Caco-2 (cell line): ENCODE results near the gene DCDC2B. TPM values are rescaled to one million over a fixed set of nuclear protein-coding genes. Genes with fewer than 3 reads are reported as not detected.

Source experiments
- BruUV-seq: library from RNA; stranded (reverse); fragments of 400-500 nt; replicated peaks from 2 replicates; lab custom pipeline; 2021; lab: Mats Ljungman, UMichigan
- CTCF ChIA-PET: fragments of 300-600 bp; sonication (Branson Sonifier 250); formaldehyde crosslinking; loops from one replicate; lab custom pipeline; 2022; ENCODE audit warnings: antibody characterized with exemption; lab: Charles Lee
- POLR2A ChIA-PET: fragments of 300-600 bp; sonication (Branson Sonifier 250); formaldehyde crosslinking; loops from one replicate; lab custom pipeline; 2022; ENCODE audit warnings: antibody characterized with exemption; lab: Charles Lee
- DNase-seq, 2 experiments: peaks; one replicate each; pipeline versions ENCODE4 v3.0.0 to v3.0.0-alpha.2; 2020 to 2022
- H3K27me3 ChIP-seq: replicated peaks from 2 replicates; pipeline ENCODE4 v1.6.0; 2011; ENCODE audit warnings: low read length; ENCODE audit not compliant: control insufficient read depth, insufficient read depth
- H3K36me3 ChIP-seq: 2 replicates; pipeline ENCODE4 v1.5.1; 2011; ENCODE audit warnings: low read length; ENCODE audit not compliant: control insufficient read depth, insufficient read depth
- H3K4me1 ChIP-seq: fragments of 250-450 bp; sonication (Bioruptor Pico); 2 replicates; pipeline ENCODE4 v1.5.1; 2020; ENCODE audit warnings: mild to moderate bottlenecking
- H3K4me3 ChIP-seq: 2 replicates; pipeline ENCODE4 v1.5.1; 2011; ENCODE audit warnings: low read depth, mild to moderate bottlenecking, control low read depth, low read length
- H3K9me3 ChIP-seq: fragments of 250-450 bp; sonication (Bioruptor Pico); 2 replicates; pipeline ENCODE4 v1.5.1; 2020; ENCODE audit warnings: mild to moderate bottlenecking, moderate library complexity
- H3K27ac Mint-ChIP-seq: one replicate; pipeline ENCODE4 v1.8.0; 2022; ENCODE audit warnings: mixed read lengths; ENCODE audit not compliant: unreplicated experiment
- H3K27me3 Mint-ChIP-seq: one replicate; pipeline ENCODE4 v1.8.0; 2022; ENCODE audit warnings: mixed read lengths; ENCODE audit not compliant: insufficient read depth, unreplicated experiment
- H3K36me3 Mint-ChIP-seq: one replicate; pipeline ENCODE4 v1.8.0; 2022; ENCODE audit warnings: mild to moderate bottlenecking, mixed read lengths; ENCODE audit not compliant: insufficient read depth, unreplicated experiment
- H3K4me1 Mint-ChIP-seq: one replicate; pipeline ENCODE4 v1.8.0; 2022; ENCODE audit warnings: low read depth, mixed read lengths; ENCODE audit not compliant: unreplicated experiment
- H3K4me3 Mint-ChIP-seq: one replicate; pipeline ENCODE4 v1.8.0; 2022; ENCODE audit warnings: mild to moderate bottlenecking, moderate library complexity, mixed read lengths; ENCODE audit not compliant: unreplicated experiment
- H3K9me3 Mint-ChIP-seq: one replicate; pipeline ENCODE4 v1.8.0; 2022; ENCODE audit warnings: mixed read lengths; ENCODE audit not compliant: unreplicated experiment
- intact Hi-C: fragments of 100-400 bp; cut with micrococcal nuclease; formaldehyde crosslinking; loops from one replicate; pipeline ENCODE4 v1.10.0; 2022; ENCODE audit not compliant: unreplicated experiment
- total RNA-seq: library from RNA; stranded (reverse); gene quantifications from 2 replicates; pipeline ENCODE4 v1.2.3, GENCODE V29; 2022
- TF ChIP-seq, protein P1 (sequence below), 2 experiments: fragments of 200-600 bp in 1 of 2; IDR thresholded peaks; 1 replicate in 1 of 2; 2 replicates in 1 of 2; pipeline versions ENCODE4 v1.5.1 to v1.8.0; 2011 to 2022; ENCODE audit warnings: antibody characterized with exemption in 1 of 2, control low read depth in 1 of 2, inconsistent platforms in 1 of 2, low read depth in 1 of 2, low read length in 1 of 2, mild to moderate bottlenecking in 1 of 2, moderate library complexity in 1 of 2; ENCODE audit not compliant: insufficient read depth in 1 of 2, severe bottlenecking in 1 of 2, unreplicated experiment in 1 of 2

The DCDC2B gene
- total RNA-seq, 1 experiment from 2014 or later, result not detected

DNA sequence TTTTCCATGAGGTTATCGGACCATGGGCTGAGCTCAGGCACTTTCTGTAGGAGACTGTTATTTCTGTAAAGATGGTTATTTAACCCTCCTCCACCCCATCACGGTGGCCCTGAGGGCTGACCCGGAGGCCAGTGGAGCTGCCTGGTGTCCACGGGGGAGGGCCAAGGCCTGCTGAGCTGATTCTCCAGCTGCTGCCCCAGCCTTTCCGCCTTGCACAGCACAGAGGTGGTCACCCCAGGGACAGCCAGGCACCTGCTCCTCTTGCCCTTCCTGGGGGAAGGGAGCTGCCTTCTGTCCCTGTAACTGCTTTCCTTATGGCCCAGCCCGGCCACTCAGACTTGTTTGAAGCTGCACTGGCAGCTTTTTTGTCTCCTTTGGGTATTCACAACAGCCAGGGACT, 11.1 kb upstream of the DCDC2B start:
- no peak overlapping the region for H3K27ac Mint-ChIP-seq
- Histone ChIP-seq H3K4me3 (no peak overlapping the region), H3K27me3 (no peaks in the 10 kb centered on the region), H3K9me3 (no peaks in the 10 kb centered on the region), H3K4me1 (peaks cover 4% of the 10 kb centered on the region; the same call in 1 of the 2 replicates), H3K36me3 (no peaks in the 10 kb centered on the region)
- TF ChIP-seq, protein P1, sequence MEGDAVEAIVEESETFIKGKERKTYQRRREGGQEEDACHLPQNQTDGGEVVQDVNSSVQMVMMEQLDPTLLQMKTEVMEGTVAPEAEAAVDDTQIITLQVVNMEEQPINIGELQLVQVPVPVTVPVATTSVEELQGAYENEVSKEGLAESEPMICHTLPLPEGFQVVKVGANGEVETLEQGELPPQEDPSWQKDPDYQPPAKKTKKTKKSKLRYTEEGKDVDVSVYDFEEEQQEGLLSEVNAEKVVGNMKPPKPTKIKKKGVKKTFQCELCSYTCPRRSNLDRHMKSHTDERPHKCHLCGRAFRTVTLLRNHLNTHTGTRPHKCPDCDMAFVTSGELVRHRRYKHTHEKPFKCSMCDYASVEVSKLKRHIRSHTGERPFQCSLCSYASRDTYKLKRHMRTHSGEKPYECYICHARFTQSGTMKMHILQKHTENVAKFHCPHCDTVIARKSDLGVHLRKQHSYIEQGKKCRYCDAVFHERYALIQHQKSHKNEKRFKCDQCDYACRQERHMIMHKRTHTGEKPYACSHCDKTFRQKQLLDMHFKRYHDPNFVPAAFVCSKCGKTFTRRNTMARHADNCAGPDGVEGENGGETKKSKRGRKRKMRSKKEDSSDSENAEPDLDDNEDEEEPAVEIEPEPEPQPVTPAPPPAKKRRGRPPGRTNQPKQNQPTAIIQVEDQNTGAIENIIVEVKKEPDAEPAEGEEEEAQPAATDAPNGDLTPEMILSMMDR (IDR thresholded peaks at IDR 0.05; ENCODE audit: insufficient read depth in 1 of 2, low read depth in 1 of 2, low read length in 1 of 2, severe bottlenecking in 1 of 2, unreplicated experiment in 1 of 2), result no peak
- ChIA-PET CTCF (interaction anchor here (0.7 kb wide), 1 partner anchor 409 kb away, joined by 3 read pairs; no protein-coding TSS in a partner anchor), POLR2A (no interaction called here)
- H3K27me3 Mint-ChIP-seq, result no peaks in the 10 kb centered on the region
- H3K4me3 Mint-ChIP-seq, result no peak overlapping the region
- intact Hi-C loops, result no loop called here
- no peaks in the 10 kb centered on the region for H3K4me1 Mint-ChIP-seq
- BruUV-seq, result no TSS peak
- no peaks in the 10 kb centered on the region for H3K9me3 Mint-ChIP-seq
- peaks cover 47% of the 10 kb centered on the region for H3K36me3 Mint-ChIP-seq
- DNase-seq, result no peak

DNA sequence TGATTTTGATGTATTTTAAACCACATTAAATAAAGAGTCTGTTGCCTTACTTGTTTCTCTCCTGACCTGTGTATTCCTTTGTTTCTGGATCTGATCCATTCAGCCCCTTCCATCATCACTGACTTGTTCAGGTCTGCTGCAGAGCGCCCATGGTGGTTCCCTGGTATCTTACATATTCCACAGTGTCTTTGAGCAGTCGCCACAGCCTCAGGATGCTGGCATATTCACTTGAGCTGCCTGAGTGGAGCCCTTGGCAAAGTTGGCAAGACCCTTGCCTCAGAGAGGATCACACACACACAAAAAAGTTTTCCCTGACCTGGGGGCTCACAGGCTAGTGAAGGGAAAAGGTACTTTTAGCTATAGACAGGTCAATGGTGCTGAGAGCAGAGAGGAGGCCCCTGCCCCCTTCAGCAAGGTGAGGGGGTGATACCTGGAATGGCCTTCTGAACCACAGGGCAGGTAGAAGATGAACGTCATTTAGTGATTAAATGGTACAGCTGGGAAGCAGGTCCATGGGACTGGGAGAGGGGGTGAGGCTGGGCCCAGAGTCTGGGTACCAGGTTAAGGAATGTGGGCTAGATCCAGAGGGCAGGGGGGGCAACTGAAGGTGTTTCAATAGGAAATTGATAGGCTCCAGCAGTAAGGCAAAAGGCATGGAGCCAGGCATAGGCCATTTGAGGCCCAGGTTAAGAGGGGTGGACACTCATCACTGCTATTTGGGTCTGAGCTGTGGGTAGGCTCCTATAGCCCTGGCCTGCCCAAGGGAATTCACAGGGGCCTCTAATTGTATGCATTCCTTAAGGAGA, 10.4 kb upstream of the DCDC2B start:
- H3K9me3 Mint-ChIP-seq, result no peaks in the 10 kb centered on the region
- Histone ChIP-seq H3K36me3 (no peaks in the 10 kb centered on the region), H3K9me3 (no peaks in the 10 kb centered on the region), H3K27me3 (no peaks in the 10 kb centered on the region), H3K4me3 (no peak overlapping the region), H3K4me1 (peaks cover 4% of the 10 kb centered on the region; the same call in 1 of the 2 replicates)
- H3K36me3 Mint-ChIP-seq, result peaks cover 42% of the 10 kb centered on the region
- CTCF ChIA-PET, result no interaction called here
- H3K27me3 Mint-ChIP-seq, result no peaks in the 10 kb centered on the region
- intact Hi-C loops, result no loop called here
- H3K4me3 Mint-ChIP-seq, result no peak overlapping the region
- no peak overlapping the region for H3K27ac Mint-ChIP-seq
- TF ChIP-seq, protein P1 (IDR thresholded peaks at IDR 0.05; ENCODE audit: insufficient read depth in 1 of 2, low read depth in 1 of 2, low read length in 1 of 2, severe bottlenecking in 1 of 2, unreplicated experiment in 1 of 2), result no peak
- no peaks in the 10 kb centered on the region for H3K4me1 Mint-ChIP-seq
- DNase-seq, result no peak
- POLR2A ChIA-PET, result no interaction called here
- BruUV-seq, result no TSS peak

DNA sequence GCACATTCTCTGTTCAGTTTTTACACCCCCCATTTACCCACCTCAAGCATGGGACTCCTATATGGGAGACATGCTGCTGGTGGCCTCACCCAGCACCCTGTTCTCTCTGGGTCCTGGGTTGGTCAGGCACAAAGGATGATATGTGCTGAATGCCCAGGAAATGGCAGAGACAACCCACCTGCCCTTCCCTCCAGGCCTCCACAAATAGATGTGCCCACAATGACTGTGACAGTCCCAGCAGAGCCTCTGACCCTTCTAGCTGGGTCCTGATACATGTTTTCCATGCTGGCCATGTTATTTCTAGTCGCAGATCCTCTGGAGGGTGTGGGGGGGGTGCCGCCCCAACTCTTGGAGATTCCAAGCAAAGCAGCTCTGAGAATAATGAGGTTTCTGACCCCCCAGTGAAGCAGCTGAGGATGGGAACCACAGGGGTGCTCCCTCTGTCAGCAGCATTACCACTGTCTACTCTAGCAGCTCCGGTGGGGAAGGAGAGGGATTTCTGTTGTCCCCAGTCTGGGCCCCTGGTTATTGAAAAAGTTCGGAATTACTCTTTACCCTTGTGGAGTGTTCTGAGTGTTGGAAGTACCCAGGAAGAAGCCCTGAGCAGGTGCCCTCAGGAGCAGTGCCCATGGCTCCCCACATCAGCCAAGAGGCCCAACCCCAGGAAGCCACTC, 9.7 kb upstream of the DCDC2B start:
- Histone ChIP-seq H3K4me1 (peaks cover 4% of the 10 kb centered on the region; the same call in 1 of the 2 replicates), H3K36me3 (no peaks in the 10 kb centered on the region), H3K4me3 (no peak overlapping the region), H3K27me3 (no peaks in the 10 kb centered on the region), H3K9me3 (no peaks in the 10 kb centered on the region)
- ChIA-PET POLR2A (interaction anchor here (0.6 kb wide), 1 partner anchor 38 kb away, joined by 5 read pairs; no protein-coding TSS in a partner anchor), CTCF (interaction anchor here (1.1 kb wide), 1 partner anchor 41 kb away, joined by 5 read pairs; no protein-coding TSS in a partner anchor)
- Mint-ChIP-seq H3K9me3 (no peaks in the 10 kb centered on the region), H3K4me1 (no peaks in the 10 kb centered on the region), H3K27ac (no peak overlapping the region), H3K27me3 (no peaks in the 10 kb centered on the region), H3K36me3 (peaks cover 34% of the 10 kb centered on the region), H3K4me3 (no peak overlapping the region)
- TF ChIP-seq, protein P1 (IDR thresholded peaks at IDR 0.05; ENCODE audit: insufficient read depth in 1 of 2, low read depth in 1 of 2, low read length in 1 of 2, severe bottlenecking in 1 of 2, unreplicated experiment in 1 of 2), result no peak
- no TSS peak for BruUV-seq
- intact Hi-C loops, result no loop called here
- DNase-seq, result no peak
